GM12865 (cell line): Measurements from ENCODE around the gene EPOP.

Experiments
- DNase-seq: peaks from one replicate; pipeline ENCODE4 v3.0.0; 2010; ENCODE audit warnings: low read depth
- H3K4me3 ChIP-seq: 2 replicates; pipeline ENCODE4 v1.5.1; 2011; ENCODE audit warnings: mild to moderate bottlenecking, low read depth, low read length, control low read depth
- TF ChIP-seq, protein P1 (sequence below): IDR thresholded peaks from 2 replicates; pipeline ENCODE4 v1.5.1; 2011; ENCODE audit warnings: low read length, control low read depth, low read depth, inconsistent platforms; ENCODE audit not compliant: insufficient read depth; ENCODE audit errors: missing control alignments

Gene EPOP

DNA sequence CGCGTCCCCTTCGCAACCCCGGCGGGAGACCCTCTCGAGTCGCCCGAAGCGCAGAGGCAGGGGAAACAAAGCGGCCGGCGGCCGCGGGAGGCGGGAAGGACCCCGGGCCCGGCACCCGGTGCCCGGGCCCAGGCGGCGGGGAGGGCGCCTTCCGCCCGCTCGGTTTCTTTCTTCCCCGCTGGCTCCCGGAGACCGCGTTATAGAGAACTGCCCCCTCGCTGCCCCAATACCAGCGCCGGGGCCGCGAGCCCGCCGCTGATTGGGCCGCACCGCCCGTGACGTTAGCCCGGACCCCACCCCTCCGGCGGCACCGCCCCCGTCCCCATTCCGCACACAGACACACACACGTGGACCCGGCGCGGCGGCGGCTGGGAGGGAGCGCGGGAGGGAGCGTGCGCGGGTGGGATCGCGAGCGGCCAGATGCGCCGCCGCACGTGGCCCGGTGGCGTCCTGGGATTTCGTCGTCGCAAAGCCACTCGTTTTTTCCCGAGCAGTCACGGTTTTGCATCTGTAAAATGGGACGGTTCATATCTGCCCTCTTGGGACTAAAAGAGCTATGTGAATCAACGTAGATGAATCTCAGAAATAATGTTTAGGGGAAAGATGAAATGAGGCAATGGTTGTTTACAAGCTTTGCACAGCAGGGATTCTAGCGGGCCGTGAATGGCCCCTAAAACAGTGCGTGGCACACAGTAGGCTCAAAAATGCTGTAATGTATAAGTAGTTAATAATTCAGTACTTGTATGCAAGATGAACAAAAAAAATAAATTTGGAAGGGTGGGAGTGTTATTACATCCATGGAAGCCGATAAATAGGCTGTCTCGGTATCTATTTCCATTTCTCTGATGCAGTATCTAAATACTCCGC, at the start of gene EPOP:
Gene EPOP (minus strand): TSS at position 209 of the 867 bp plus-strand sequence. CDS start 462 bp downstream, outside the sequence.
- TF ChIP-seq, protein P1, sequence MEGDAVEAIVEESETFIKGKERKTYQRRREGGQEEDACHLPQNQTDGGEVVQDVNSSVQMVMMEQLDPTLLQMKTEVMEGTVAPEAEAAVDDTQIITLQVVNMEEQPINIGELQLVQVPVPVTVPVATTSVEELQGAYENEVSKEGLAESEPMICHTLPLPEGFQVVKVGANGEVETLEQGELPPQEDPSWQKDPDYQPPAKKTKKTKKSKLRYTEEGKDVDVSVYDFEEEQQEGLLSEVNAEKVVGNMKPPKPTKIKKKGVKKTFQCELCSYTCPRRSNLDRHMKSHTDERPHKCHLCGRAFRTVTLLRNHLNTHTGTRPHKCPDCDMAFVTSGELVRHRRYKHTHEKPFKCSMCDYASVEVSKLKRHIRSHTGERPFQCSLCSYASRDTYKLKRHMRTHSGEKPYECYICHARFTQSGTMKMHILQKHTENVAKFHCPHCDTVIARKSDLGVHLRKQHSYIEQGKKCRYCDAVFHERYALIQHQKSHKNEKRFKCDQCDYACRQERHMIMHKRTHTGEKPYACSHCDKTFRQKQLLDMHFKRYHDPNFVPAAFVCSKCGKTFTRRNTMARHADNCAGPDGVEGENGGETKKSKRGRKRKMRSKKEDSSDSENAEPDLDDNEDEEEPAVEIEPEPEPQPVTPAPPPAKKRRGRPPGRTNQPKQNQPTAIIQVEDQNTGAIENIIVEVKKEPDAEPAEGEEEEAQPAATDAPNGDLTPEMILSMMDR = no peak
- peak; percentile 92 for DNase-seq
- peak within 1 kb of the TSS; percentile 88 for H3K4me3 ChIP-seq

DNA sequence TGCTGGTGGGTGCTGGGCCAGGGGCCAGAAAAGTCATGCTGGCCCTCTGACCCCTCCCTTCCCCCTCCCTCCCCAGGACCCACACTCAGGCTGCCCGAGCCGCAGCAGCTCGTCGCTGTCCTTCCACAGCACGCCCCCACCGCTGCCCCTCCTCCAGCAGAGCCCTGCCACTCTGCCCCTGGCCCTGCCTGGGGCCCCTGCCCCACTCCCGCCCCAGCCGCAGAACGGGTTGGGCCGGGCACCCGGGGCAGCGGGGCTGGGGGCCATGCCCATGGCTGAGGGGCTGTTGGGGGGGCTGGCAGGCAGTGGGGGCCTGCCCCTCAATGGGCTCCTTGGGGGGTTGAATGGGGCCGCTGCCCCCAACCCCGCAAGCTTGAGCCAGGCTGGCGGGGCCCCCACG, 47.0 kb upstream of the EPOP start:
- no peak for DNase-seq
- TF ChIP-seq, protein P1 = no peak
- H3K4me3 ChIP-seq = no peak overlapping the region

DNA sequence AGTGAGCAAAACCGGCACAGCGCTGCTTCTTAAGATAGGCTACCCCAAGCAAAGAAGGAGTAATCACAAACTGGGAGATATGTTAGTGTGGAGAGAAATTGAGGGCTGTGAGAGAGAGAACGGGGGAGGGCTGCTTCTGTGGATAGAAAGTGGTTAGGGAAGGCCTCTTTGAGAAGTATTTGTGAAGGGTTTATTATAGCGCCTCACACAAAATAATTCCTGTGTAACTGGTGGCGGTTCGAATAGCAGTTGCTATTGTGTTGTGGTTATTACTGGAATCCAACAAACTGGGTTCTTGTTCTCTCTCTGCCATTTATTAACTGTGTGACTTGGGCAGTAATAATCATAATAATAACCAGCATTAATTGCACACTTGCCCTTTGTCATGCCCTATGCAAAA, 46.2 kb upstream of the EPOP start:
- no peak overlapping the region for H3K4me3 ChIP-seq
- TF ChIP-seq, protein P1 = no peak
- no peak for DNase-seq

DNA sequence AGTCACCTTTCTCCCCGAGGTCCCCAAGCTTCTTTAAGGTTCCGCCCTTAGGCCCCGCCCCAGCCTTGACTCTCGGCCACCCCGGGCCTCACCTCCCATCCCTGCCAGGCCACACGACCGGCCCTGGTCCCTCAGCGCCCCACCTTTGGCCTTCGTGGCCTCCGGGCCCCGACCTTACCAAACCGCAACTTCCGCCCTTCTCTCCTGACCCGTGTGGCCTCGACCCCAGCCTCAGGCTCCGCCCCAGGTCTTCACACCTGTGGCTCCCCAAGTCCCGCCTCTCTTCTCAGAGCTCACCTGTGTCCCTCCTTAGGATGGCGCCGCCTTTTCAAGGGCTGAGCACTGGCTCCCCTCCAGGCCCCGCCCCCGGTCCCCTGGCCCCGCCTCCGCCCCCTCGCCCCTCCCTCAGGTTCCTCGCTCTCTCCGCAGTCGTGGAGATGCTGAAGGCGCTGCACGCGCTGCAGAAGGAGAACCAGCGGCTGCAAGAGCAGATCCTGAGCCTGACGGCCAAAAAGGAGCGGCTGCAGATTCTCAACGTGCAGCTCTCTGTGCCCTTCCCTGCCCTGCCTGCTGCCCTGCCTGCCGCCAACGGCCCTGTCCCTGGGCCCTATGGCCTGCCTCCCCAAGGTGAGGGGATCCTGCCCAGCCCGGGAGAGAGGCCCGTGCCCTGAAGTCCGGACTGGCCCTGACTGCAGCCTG, 45.3 kb upstream of the EPOP start:
- TF ChIP-seq, protein P1 = no peak
- no peak overlapping the region for H3K4me3 ChIP-seq
- DNase-seq = no peak

DNA sequence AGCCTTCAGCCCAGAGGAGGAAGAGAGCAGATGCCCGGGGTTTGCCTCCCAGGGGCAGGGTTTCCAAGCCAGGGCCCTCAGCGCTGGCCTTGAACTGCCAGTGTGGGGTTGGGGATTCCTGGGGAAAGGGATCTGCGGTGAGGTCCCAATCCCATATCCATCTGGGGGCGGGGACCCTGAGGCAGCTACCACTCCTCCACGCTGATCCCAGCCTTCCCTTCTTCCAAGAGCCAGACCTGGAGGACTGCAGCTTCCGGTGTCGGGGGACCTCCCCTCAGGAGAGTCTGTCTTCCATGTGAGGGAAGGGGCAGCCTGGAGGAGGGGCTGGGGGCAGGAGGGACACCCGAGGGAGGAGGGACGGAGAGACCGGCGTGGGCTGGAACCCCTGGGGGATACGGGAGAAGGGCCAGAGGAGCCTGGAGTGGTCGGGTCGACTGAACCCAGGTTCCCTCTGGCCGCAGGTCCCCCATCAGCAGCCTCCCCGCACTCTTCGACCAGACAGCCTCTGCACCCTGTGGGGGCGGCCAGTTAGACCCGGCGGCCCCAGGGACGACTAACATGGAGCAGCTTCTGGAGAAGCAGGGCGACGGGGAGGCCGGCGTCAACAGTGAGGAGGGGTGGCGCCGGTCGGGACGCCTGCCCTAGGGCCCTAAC, 44.7 kb upstream of the EPOP start:
- TF ChIP-seq, protein P1 = no peak
- no peak overlapping the region for H3K4me3 ChIP-seq
- DNase-seq = no peak

DNA sequence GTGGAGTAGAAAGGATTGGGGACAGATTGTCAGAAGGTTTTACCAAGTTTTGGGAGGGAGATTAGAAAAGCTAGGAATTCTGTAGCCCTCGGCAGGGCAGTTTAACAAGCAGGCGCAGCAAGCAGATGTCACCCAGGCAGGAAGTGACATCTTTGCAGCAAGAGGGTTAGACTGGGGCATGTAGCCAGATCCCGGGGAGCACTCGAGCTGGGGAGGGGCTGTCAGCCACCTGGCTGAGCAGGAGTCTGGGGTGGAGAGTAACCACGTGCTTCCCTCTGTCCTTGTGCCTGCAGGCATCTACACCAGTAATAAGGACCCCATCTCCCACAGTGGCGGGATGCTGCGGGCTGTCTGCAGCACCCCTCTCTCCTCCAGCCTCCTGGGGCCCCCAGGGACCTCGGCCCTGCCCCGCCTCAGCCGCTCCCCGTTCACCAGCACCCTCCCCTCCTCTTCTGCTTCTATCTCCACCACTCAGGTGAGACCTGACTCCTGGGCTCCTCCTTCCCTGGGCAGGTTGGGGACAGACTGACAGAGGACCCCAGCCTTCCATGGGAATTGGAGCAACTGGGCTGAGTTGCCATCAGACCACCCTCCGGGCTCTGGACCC, 42.5 kb upstream of the EPOP start:
- DNase-seq = no peak
- TF ChIP-seq, protein P1 = no peak
- H3K4me3 ChIP-seq = no peak overlapping the region
